ENCODE results near the gene LIMCH1.

- TF ChIP-seq REST (IDR thresholded peaks at IDR 0.05; ENCODE audit: low read depth) (no peak), CTCF (IDR thresholded peaks at IDR 0.05 in 2 of 3, conservative IDR thresholded peaks at IDR 0.05 in 1 of 3; ENCODE audit: borderline replicate concordance in 1 of 3, insufficient read depth in 1 of 3, low read depth in 2 of 3, low read length in 2 of 3) (no peak), JUND (IDR thresholded peaks at IDR 0.05) (no peak)
Observed at GRCh38 chr4:41579043-41579442, 41.1 kb downstream of the LIMCH1 start.
